ENCODE results near the gene PDE6G.

PDE6G gene

GRCh38 chr17:81648013-81648706, 8.2 kb downstream of the PDE6G start:
- no peak for TF ChIP-seq POLR2AphosphoS5 (IDR thresholded peaks at IDR 0.05; ENCODE audit: low read depth, low read length)
- no peak for TF ChIP-seq SIN3A (IDR thresholded peaks at IDR 0.05; ENCODE audit: borderline replicate concordance, insufficient read depth, low read length)
- no peak for TF ChIP-seq FOXP2 (optimal IDR thresholded peaks at IDR 0.05; ENCODE audit: borderline replicate concordance, extremely low read depth, extremely low read length, insufficient read depth)
- TF ChIP-seq, protein P1, sequence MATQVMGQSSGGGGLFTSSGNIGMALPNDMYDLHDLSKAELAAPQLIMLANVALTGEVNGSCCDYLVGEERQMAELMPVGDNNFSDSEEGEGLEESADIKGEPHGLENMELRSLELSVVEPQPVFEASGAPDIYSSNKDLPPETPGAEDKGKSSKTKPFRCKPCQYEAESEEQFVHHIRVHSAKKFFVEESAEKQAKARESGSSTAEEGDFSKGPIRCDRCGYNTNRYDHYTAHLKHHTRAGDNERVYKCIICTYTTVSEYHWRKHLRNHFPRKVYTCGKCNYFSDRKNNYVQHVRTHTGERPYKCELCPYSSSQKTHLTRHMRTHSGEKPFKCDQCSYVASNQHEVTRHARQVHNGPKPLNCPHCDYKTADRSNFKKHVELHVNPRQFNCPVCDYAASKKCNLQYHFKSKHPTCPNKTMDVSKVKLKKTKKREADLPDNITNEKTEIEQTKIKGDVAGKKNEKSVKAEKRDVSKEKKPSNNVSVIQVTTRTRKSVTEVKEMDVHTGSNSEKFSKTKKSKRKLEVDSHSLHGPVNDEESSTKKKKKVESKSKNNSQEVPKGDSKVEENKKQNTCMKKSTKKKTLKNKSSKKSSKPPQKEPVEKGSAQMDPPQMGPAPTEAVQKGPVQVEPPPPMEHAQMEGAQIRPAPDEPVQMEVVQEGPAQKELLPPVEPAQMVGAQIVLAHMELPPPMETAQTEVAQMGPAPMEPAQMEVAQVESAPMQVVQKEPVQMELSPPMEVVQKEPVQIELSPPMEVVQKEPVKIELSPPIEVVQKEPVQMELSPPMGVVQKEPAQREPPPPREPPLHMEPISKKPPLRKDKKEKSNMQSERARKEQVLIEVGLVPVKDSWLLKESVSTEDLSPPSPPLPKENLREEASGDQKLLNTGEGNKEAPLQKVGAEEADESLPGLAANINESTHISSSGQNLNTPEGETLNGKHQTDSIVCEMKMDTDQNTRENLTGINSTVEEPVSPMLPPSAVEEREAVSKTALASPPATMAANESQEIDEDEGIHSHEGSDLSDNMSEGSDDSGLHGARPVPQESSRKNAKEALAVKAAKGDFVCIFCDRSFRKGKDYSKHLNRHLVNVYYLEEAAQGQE (IDR thresholded peaks at IDR 0.05; ENCODE audit: insufficient read depth in 1 of 2, low read depth in 2 of 2, low read length in 2 of 2): no peak
- no peak for TF ChIP-seq TAF1 (IDR thresholded peaks at IDR 0.05; ENCODE audit: borderline replicate concordance, insufficient read depth, low read length)

- TF ChIP-seq SIN3A (IDR thresholded peaks at IDR 0.05; ENCODE audit: borderline replicate concordance, insufficient read depth, low read length): no peak
- TF ChIP-seq FOXP2 (optimal IDR thresholded peaks at IDR 0.05; ENCODE audit: borderline replicate concordance, extremely low read depth, extremely low read length, insufficient read depth): no peak
- TF ChIP-seq, protein P1 (IDR thresholded peaks at IDR 0.05; ENCODE audit: insufficient read depth in 1 of 2, low read depth in 2 of 2, low read length in 2 of 2): no peak
- no peak for TF ChIP-seq POLR2AphosphoS5 (IDR thresholded peaks at IDR 0.05; ENCODE audit: low read depth, low read length)
- TF ChIP-seq TAF1 (IDR thresholded peaks at IDR 0.05; ENCODE audit: borderline replicate concordance, insufficient read depth, low read length): no peak
These were observed 8.7 kb downstream of the PDE6G start for GRCh38 chr17:81647640-81648012.

- TF ChIP-seq POLR2AphosphoS5 (IDR thresholded peaks at IDR 0.05; ENCODE audit: low read depth, low read length): no peak
- no peak for TF ChIP-seq TAF1 (IDR thresholded peaks at IDR 0.05; ENCODE audit: borderline replicate concordance, insufficient read depth, low read length)
- TF ChIP-seq FOXP2 (optimal IDR thresholded peaks at IDR 0.05; ENCODE audit: borderline replicate concordance, extremely low read depth, extremely low read length, insufficient read depth): no peak
- TF ChIP-seq, protein P1 (IDR thresholded peaks at IDR 0.05; ENCODE audit: insufficient read depth in 1 of 2, low read depth in 2 of 2, low read length in 2 of 2): no peak
- no peak for TF ChIP-seq SIN3A (IDR thresholded peaks at IDR 0.05; ENCODE audit: borderline replicate concordance, insufficient read depth, low read length)
These were observed 9.3 kb downstream of the PDE6G start for GRCh38 chr17:81646869-81647600.

DNA sequence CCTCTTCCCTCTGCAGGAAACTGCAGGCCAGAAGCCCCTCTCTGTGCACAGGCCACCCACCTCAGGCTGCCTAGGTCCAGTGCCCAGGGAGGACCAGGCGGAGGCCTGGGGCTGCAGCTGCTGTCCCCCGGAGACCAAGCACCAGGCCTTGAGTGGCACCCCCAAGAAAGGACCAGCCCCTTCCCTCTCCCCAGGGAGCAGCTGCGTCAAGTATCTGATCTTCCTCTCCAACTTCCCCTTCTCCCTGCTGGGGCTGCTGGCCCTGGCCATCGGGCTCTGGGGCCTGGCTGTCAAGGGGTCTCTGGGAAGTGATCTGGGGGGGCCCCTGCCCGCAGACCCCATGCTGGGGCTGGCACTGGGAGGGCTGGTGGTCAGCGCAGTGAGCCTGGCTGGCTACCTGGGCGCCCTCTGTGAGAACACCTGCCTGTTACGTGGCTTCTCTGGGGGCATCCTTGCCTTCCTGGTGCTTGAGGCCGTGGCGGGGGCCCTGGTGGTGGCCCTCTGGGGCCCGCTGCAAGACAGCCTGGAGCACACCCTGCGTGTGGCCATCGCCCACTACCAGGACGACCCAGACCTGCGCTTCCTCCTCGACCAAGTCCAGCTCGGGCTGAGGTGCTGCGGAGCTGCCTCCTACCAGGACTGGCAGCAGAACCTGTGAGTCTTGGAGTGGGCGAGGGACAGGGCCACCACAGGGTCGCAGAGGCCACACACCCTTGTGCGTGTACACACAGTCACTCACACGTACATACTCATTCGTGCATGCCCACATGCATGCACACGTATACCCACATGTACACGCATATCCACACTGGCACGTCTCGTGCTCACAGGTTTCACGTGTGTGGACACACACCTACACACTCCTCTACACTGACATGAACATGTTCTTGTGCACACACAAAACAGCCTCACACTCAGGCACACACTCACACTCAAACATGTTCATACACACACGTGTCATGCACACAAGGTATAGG, 11.1 kb downstream of the PDE6G start:
- TF ChIP-seq SIN3A (IDR thresholded peaks at IDR 0.05; ENCODE audit: borderline replicate concordance, insufficient read depth, low read length): no peak
- no peak for TF ChIP-seq TAF1 (IDR thresholded peaks at IDR 0.05; ENCODE audit: borderline replicate concordance, insufficient read depth, low read length)
- TF ChIP-seq POLR2AphosphoS5 (IDR thresholded peaks at IDR 0.05; ENCODE audit: low read depth, low read length): no peak
- TF ChIP-seq FOXP2 (optimal IDR thresholded peaks at IDR 0.05; ENCODE audit: borderline replicate concordance, extremely low read depth, extremely low read length, insufficient read depth): no peak
- TF ChIP-seq, protein P1 (IDR thresholded peaks at IDR 0.05; ENCODE audit: insufficient read depth in 1 of 2, low read depth in 2 of 2, low read length in 2 of 2): no peak

Measured in PFSK-1 (cell line).